SK-N-SH treated with all-trans-retinoic acid at 6 μM for 48 hours (cell line): ENCODE data around the gene CRABP2.

Experiments
- ATAC-seq: fragments of 200-7000 bp; cut with Tn5 transposase; 3 replicates; pipeline ENCODE4 v1.9.1; 2020; ENCODE audit warnings: mild to moderate bottlenecking, moderate library complexity
- ARNTL ChIP-seq: fragments of 450-650 bp; formaldehyde crosslinking; IDR thresholded peaks from 2 replicates; pipeline ENCODE4 v1.5.0; 2020; ENCODE audit warnings: low read depth, mild to moderate bottlenecking, moderate library complexity, borderline replicate concordance
- BACH2 ChIP-seq: fragments of 250-450 bp; sonication (Bioruptor Pico); IDR thresholded peaks from 2 replicates; pipeline ENCODE4 v1.9.0; 2021; ENCODE audit warnings: mild to moderate bottlenecking, borderline replicate concordance
- CREB5 ChIP-seq: fragments of 250-450 bp; sonication (Bioruptor Pico); IDR thresholded peaks from 2 replicates; pipeline ENCODE4 v1.5.1; 2020; ENCODE audit warnings: low read depth, mild to moderate bottlenecking, moderate library complexity
- CSDC2 ChIP-seq: fragments of 250-450 bp; sonication (Bioruptor Pico); IDR thresholded peaks from 2 replicates; pipeline ENCODE4 v1.5.0; 2020; ENCODE audit warnings: mild to moderate bottlenecking, moderate library complexity
- CSRNP3 ChIP-seq: fragments of 250-450 bp; sonication (Bioruptor Pico); IDR thresholded peaks from 2 replicates; pipeline ENCODE4 v1.5.1; 2021; ENCODE audit warnings: mild to moderate bottlenecking, moderate library complexity
- ESRRG ChIP-seq: fragments of 250-450 bp; sonication (Bioruptor Pico); IDR thresholded peaks from 2 replicates; pipeline ENCODE4 v1.6.1; 2021; ENCODE audit warnings: mild to moderate bottlenecking
- GLIS3 ChIP-seq: fragments of 250-450 bp; sonication (Bioruptor Pico); IDR thresholded peaks from 2 replicates; pipeline ENCODE4 v1.5.0; 2020; ENCODE audit warnings: mild to moderate bottlenecking, moderate library complexity
- ISL1 ChIP-seq: fragments of 250-450 bp; sonication (Bioruptor Pico); IDR thresholded peaks from 2 replicates; pipeline ENCODE4 v2.1.2; 2022; ENCODE audit warnings: mild to moderate bottlenecking, moderate library complexity
- PATZ1 ChIP-seq: fragments of 250-450 bp; sonication (Bioruptor Pico); IDR thresholded peaks from 2 replicates; pipeline ENCODE4 v1.8.0; 2020; ENCODE audit warnings: mild to moderate bottlenecking, moderate library complexity, borderline replicate concordance
- POU6F1 ChIP-seq: fragments of 250-450 bp; sonication (Bioruptor Pico); IDR thresholded peaks from 2 replicates; pipeline ENCODE4 v1.8.0; 2021; ENCODE audit warnings: low read depth, mild to moderate bottlenecking, moderate library complexity, borderline replicate concordance
- PPARA ChIP-seq: fragments of 250-450 bp; sonication (Bioruptor Pico); IDR thresholded peaks from 2 replicates; pipeline ENCODE4 v1.5.0; 2020; ENCODE audit warnings: mild to moderate bottlenecking, borderline replicate concordance
- RARB ChIP-seq: fragments of 250-450 bp; sonication (Bioruptor Pico); IDR thresholded peaks from 2 replicates; pipeline ENCODE4 v1.8.0; 2021; ENCODE audit warnings: mild to moderate bottlenecking, moderate library complexity
- SNAI2 ChIP-seq: fragments of 250-450 bp; sonication (Bioruptor Pico); IDR thresholded peaks from 2 replicates; pipeline ENCODE4 v1.5.0; 2020; ENCODE audit warnings: mild to moderate bottlenecking, moderate library complexity
- TOX ChIP-seq: fragments of 250-450 bp; sonication (Bioruptor Pico); IDR thresholded peaks from 2 replicates; pipeline ENCODE4 v1.8.0; 2021; ENCODE audit warnings: mild to moderate bottlenecking, moderate library complexity, borderline replicate concordance
- TSHZ2 ChIP-seq: fragments of 250-450 bp; sonication (Bioruptor Pico); IDR thresholded peaks from 2 replicates; pipeline ENCODE4 v1.5.0; 2020; ENCODE audit warnings: mild to moderate bottlenecking, moderate library complexity
- ZFP3 ChIP-seq: fragments of 250-450 bp; sonication (Bioruptor Pico); IDR thresholded peaks from 2 replicates; pipeline ENCODE4 v1.5.0; 2020; ENCODE audit warnings: mild to moderate bottlenecking, moderate library complexity
- ZFP30 ChIP-seq: fragments of 450-650 bp; formaldehyde crosslinking; IDR thresholded peaks from 2 replicates; pipeline ENCODE4 v1.5.0; 2022; ENCODE audit warnings: mild to moderate bottlenecking, moderate library complexity
- ZNF565 ChIP-seq: fragments of 450-650 bp; formaldehyde crosslinking; conservative IDR thresholded peaks from 2 replicates; pipeline ENCODE4 v1.5.0; 2020; ENCODE audit warnings: low read depth, mild to moderate bottlenecking, moderate library complexity
- ZNF70 ChIP-seq: fragments of 450-650 bp; formaldehyde crosslinking; IDR thresholded peaks from 2 replicates; pipeline ENCODE4 v1.5.0; 2020; ENCODE audit warnings: mild to moderate bottlenecking, moderate library complexity
- ZNF8 ChIP-seq: fragments of 450-650 bp; formaldehyde crosslinking; IDR thresholded peaks from 2 replicates; pipeline ENCODE4 v1.5.0; 2020; ENCODE audit warnings: mild to moderate bottlenecking, moderate library complexity

Gene CRABP2

GRCh38 chr1:156664767-156665411 is 40.5 kb downstream of the CRABP2 start (continued):
- TF ChIP-seq TSHZ2 (CRISPR knock-in tag): no peak
- TF ChIP-seq TOX: no peak
- no peak for TF ChIP-seq ISL1 (CRISPR knock-in tag)
- no peak for TF ChIP-seq ESRRG (CRISPR knock-in tag)

GRCh38 chr1:156664046-156664766 is 41.2 kb downstream of the CRABP2 start:
- ATAC-seq: no peak
- no peak for TF ChIP-seq BACH2 (CRISPR knock-in tag)
- no peak for TF ChIP-seq ARNTL (CRISPR knock-in tag)
- TF ChIP-seq TSHZ2 (CRISPR knock-in tag): no peak
- no peak for TF ChIP-seq ZFP3 (CRISPR knock-in tag)
- no peak for TF ChIP-seq CSDC2 (CRISPR knock-in tag)
- TF ChIP-seq ESRRG (CRISPR knock-in tag): no peak
- TF ChIP-seq CSRNP3 (CRISPR knock-in tag): no peak
- TF ChIP-seq ZNF8: no peak
- no peak for TF ChIP-seq GLIS3 (CRISPR knock-in tag)
- TF ChIP-seq RARB: no peak
- TF ChIP-seq ZFP30 (CRISPR knock-in tag): no peak
- no peak for TF ChIP-seq PATZ1 (CRISPR knock-in tag)
- TF ChIP-seq ISL1 (CRISPR knock-in tag): no peak
- TF ChIP-seq SNAI2: no peak
- TF ChIP-seq POU6F1 (CRISPR knock-in tag): no peak

GRCh38 chr1:156663178-156663577 is 42.2 kb downstream of the CRABP2 start:
- no peak for TF ChIP-seq RARB
- no peak for ATAC-seq

GRCh38 chr1:156662800-156663055 is 42.7 kb downstream of the CRABP2 start:
- no peak for ATAC-seq
- TF ChIP-seq ZNF565 (CRISPR knock-in tag) (no peak), GLIS3 (CRISPR knock-in tag) (no peak), ZNF70 (CRISPR knock-in tag) (no peak), PPARA (CRISPR knock-in tag) (no peak), CREB5 (CRISPR knock-in tag) (no peak), ARNTL (CRISPR knock-in tag) (no peak), CSRNP3 (CRISPR knock-in tag) (no peak)
